GM18520 (cell line): ENCODE data around the gene IL6R.
"Not testable (repeated sequence)": the region's sequence is repeated elsewhere in the genome, so short reads cannot be mapped to it uniquely, and the experiment has no call there.

ENCODE experiments used
- ATAC-seq: cut with Tn5 transposase; IDR thresholded peaks from one replicate; pipeline ENCODE4 v1.9.1; 2021; ENCODE audit not compliant: unreplicated experiment

The IL6R gene

DNA sequence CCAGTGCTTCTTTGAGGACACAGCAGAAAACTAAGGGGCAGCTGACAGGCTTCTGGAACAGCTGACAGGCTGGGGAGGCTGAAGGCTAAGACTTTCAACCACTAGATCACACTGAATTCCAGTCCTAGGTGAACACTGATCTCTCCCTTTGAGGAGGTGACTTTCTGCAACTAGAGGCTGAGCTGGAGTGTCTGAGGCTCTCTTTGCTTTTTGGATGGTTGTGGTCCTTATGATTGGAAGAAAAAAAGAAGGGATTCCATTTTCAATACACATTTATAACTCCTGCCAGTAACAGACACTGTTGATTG lies 1.4 kb downstream of the IL6R start:
- no peak for ATAC-seq

DNA sequence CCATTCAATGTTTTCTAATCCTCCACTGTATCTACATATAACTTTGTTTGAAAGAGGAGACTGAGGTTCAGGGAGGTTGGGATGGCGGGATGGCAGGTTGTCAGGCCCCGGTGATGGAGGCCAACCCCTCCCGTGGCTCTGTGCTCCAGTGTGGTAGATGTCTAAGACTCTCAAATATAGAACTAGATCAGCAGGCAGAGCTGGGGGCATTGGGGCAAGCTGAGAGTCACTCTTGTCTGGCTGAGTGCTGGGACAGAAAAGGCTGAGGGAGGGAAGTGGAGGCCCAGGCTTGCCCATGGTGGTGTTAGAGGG lies 1.7 kb downstream of the IL6R start:
- ATAC-seq = no peak

DNA sequence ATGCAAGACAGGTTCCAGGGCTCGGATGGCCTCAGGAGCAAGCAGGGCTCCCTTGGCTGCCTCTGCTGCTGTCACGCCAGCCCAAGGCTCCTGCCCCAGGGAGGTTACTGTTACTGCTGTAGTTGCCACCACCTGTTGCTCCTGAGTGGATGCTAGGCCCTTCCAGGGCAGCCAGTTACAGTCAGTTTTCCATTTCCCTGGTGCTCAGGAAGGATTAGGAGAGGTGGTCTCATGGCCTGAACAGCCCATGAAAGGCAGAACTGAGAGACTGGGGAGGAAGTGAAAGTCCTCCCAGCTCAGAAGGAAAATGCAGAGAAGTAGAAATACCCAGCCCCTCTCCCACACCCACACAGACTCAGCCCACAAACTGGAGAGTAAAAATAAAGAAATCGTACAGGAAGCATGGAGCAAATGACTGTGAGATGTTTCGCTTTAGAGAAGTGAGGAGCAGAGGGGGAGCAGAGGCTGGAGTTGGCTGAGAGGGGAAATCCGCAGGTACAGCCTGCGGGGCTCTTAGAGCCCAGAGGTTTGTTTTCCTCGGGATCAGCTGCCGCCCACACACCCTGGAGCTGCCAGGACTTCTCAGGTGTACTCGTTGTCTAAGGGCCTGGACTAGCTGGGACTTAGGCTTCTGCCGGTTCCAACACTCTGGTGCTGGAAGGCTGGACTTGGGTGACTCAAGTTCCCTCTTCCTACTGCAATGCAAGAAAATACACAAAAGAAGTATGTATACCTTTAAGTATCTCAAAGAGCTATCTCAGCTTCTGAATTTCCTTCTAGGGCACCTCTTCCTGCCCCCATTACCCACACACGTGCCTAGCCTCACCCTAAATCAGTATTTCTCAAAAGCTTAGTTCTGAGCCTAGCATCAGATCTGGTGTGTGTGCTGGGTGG lies 2.3 kb downstream of the IL6R start:
- no peak for ATAC-seq

DNA sequence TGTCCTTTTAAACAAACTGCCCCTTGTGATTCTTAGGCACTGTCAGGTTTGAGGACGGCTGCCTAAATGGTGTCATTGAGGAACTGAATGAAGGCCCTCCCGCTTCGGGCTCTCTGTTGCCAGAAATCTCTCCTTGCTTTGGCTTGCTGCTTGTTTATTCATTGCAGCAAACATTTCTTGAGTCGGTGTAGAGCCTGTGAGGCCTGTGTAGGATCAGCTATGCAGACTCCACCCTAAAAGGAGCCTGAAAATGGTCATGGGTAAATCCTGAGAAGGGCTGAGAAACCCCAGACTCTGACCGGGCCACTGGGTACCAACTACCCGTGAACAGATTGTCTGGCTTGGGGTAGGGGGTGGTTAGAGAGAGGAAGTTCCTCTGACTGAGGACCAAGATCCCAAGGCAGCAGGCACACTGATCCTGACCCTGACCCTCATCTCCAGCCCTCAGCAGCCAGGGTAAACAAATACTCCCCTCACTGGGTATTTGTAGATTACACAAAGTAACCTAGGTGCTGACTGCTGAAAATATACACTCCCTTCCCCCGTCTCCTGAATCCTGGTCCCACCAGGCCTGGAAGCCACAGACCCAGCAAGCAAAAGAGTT lies 3.1 kb downstream of the IL6R start:
- ATAC-seq = no peak

DNA sequence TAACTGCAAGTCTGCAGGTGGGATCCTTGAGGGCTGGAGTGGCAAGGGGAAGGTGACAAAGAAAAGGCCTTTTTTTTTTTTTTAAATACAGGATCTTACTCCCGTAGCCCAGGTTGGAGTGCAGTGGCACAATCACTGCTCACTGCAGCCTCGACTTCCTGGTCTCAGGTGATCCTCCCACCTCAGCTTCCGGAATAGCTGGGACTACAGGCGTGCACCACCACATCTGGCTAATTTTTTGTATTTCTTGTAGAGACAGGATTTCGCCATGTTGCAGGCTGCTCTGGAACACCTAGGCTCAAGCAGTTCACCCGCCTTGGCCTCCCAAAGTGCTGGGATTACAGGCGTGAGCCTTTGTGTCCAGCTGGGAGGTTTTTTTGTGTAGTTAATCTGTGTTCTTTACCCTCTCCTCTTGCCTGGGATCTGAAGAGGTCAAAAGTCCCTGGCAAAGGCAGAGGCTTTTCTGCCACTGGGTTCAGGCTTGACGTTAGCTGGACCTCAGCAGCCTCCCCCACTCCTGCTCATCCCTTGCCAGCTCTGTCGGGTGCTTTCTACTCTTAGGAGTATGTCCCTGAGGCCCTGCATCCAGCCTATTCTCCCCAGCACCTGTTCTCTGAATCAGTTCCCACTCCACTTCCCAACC lies 5.2 kb downstream of the IL6R start:
- ATAC-seq = no peak

DNA sequence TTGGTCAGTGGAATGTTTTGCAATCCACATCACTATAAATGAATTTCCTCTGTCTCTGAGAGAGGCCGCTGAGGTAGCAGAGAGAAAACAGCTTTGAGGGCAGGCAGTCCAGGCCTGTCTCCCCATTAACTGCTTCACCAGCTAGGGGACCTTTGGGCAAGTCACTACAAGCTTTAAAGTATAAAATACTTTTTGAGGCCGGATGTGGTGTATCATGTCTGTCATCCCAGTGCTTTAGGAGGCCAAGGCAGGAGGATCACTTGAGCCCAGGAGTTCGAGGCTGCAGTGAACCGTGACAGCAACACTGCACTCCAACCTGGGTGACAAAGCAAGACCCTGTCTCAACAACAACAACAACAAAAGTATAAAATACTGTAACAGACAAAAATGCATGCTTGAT lies 6.4 kb downstream of the IL6R start:
- ATAC-seq = no peak

DNA sequence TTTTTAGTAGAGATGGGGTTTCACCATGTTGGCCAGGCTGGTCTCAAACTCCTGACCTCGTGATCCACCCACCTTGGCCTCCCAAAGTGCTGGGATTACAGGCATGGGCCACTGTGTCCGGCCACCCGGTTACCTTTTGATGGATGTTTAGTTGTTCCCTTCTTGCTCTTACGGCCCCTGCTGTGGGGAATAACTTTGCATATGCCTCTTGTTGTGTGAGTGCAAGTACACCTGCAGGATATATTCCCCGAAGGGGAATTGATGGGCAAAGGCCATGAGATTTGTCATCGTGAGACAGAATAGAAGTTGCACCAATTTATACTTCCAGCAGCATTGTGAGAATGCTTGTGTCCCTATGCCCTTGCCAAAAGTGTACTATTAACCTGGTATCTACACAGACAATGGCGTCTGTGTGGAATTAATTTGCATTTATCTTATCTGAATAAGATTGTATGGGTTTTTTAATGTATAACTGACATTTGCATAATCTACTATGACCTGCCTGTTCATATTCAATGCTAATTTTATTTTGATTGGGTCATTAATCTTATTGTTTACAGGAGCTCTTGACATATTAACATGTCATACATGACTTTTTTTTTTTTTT lies 8.1 kb downstream of the IL6R start:
- no peak for ATAC-seq

DNA sequence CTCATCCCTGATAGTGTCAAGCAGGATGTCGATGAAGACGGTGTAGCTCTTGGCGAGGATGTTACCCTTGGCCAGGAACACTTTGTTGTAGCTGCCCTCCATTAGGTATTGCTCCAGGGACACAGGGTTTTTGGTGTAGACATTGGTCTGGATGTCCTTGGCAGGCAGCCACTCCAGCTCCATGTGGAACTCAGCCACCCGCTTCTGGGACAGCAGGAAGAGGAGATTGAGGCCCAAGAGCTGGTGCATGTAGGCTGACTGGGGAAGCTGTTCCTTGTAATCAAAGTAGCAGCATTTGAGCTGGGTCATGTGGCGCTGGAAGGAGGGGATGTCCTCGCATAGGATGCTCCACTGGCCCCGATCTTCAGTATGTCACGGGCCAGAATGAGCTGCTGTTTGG lies 9.5 kb downstream of the IL6R start:
- no peak for ATAC-seq

DNA sequence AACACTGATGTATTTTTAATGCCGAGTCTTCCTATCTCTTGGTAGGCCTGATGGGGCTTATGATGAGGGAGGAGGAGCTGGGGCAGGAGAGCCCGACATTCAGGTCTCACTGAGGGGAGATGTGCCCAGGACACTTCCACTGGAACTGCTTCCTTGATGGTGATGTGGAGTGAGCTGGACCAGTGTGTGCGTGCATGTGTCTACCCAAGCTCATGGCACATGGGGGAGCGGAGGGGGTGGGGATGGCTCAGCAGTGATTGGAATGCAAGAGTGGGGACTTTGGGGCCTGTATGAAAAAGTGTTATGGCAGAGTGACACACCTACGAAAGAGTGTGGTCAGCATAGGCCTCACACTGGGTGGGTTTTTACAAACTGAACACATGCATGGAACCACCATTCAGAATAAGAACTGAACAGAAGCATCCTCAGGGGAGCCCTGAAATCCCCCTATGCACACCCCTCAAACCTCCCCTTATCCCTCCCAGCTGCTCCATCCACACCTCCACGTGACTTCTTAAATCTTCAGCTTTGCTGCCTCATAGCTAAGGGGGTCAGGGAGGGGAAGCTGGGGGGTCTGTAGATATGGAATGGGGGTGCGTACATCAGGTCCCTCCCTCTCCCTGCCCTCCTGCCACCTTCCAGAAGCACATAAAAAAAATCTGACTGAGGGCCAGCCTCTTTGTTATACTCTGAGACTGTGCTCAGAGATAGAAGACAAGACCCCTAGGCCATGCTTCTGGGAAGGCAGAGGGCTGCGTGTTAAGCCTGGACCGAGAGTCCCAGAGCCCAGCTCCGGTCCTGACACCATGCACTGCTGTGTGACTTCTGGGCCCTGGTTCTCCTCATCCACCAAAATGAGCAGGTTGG lies 11.6 kb downstream of the IL6R start:
- no peak for ATAC-seq

DNA sequence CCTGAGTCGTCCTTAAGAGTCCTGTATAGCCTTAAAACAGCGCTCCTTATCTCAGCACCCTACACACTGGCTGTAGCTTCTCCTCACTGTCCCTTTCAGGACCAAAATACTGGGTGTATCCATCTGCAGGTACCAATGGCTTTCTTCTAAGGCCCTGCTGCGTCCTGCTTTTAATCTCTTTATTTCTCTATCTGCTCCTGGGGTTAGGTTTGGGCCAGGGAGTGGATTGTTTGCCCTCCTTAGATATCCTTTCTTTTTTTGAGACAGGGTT lies 12.1 kb downstream of the IL6R start:
- no peak for ATAC-seq

DNA sequence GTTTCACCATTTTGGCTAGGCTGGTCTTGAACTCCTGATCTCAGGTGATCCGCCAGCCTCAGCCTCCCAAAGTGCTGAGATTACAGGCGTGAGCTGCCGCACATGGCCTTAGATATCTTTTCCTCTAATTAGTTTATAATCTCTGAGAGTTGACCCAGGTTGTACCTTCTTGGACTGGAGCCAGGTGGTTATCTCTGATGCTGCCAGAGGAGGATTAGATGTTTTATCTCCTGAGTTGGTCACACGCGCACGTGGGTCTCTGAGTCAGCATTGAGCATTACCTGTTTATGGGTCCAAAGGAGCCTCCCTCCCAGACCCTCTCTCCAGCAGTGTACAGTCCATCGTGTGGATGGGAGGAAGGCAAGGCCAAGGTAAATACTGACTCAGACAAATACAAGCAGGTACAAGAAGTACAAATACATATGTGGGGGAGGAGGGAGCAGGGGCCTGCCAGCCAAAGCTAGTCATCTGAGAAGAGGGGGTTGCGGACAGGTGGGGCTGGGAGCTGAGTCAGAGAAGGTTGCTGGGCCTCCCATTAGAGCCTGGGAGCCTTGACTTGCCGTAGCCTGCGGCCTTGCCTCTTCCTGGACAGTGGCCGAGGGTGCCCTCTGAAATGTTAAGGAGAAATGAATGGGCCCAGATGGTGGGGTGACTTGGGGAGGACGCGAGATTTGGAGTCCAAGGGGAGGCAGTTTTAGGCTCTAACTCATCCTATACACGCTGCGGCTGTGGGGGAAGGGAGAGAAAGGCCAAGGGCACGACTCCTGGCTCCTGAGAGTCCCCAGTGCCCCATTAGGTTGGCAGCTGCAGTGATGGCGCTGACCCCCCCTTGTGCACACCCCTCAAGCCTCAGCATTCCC lies 13.1 kb downstream of the IL6R start:
- no peak for ATAC-seq

DNA sequence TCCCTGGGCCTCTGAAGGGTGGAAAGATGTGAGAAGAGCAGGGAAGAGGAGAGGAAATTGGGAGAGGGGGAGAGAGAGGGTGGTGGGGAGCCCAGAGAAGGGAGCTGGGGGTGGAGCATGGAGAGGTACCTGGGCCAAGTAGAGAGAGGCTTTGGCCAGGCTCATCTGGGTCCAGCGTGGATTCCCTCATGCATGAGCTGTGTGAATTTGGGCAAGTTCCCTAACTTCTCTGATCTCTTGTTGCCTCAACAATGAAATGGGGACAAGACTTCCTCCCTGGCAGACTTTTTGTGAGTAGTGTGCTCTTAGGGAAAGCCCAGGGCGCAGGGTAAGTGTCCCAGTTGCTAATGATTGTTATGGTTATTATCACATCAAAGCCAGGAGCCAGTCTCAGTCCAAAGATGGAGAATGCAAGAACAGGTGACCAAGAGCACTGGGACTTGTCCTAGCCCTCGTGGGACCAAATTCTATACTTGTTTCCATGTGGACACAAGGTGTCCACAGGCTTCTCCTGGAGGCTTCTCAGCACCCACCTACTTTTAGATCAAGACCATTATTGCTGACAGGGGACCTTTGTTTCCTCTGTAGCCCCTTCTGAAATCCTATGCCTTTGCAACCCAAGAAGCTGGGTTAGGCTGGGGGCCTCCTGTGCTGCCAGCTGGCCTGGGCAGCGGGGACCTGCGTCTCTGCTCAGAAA lies 13.9 kb downstream of the IL6R start:
- no peak for ATAC-seq

DNA sequence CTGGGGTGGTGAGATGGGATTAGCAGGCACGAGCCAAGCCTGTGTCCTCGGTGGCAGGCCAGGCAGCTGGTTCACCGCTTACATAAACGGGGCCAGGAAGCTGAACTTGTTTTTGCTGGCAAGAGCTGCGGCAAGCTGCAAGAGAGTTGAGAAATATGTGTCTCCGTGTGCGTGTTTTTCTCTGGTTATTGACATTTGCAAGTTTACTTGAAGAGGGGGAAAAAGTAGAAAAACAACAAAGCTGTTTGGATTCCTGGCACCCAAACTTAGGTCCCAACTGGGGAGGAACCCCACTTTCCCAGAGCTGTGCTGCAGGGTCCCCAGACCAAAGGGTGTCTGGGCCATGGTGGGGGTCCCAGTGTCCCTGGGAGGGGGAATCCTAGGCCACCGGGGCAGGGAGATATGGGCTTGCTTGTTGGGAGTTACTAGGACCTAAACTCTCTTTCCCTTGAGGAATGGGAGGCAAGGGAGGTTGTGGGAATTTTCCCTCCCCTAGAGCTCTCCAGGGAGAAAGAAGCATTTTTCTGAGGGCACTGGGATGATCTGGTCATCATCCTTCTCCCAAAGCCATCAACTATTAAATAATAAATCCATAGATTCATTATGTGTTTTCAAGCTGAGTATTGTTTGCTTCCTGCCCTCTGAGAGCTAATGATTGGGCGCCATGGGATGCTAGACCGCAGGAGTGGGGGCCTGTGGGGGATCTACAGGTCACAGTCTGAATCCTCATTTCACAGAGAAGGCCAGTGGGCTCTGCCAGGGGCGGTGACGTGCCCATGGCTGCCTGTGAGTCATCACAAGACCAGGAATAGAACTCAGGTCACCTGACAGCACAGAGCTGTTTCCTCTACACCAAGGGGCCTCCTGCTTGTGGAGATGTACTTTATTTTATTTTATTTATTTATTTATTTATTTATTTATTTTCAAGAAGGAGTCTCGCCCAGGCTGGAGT lies 14.8 kb downstream of the IL6R start:
- no peak for ATAC-seq

DNA sequence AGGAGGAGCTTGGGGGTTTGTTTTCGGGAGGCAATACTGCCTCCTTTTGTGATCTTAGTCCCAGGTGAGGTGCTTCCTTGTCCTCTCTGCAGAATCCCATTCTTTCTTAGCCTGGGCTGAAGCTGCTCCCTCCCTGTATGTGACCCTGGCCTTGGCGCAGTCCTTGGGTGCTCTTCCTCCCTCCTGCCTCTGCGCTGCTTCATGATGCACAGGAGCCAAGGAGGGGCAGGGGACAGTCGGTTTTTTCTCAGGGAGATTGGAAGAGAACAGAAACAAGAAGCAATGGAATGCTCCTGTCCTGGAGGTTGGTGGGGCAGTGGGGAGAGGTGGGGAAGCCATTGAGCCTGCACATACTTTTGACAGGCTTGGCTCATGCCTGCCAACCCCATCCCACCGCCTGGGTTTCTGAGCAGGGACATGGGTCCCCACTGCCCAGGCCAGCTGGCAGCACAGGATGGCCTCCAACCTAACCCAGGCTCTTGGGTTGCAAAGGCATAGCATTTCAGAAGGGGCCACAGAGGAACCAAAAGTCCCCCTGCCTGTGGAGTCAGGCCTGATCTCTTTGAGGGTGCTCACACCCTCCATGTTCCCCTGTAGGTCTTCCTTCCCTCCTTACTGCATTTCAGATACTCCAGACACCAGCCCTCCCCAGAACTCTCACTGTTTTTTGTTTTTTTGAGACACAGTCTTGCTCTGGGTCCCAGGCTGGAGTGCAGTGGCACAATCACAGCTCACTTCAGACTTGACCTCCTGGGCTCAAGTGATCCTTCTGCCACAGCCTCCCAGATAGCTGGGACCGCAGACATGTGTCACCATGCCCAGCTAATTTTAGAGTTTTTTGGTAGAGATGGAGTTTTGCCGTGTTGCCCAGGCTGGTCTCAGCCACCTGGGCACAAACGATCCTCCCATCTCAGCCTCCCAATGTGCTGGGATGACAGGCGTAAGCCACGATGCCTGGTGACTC lies 16.1 kb downstream of the IL6R start:
- ATAC-seq = no peak

DNA sequence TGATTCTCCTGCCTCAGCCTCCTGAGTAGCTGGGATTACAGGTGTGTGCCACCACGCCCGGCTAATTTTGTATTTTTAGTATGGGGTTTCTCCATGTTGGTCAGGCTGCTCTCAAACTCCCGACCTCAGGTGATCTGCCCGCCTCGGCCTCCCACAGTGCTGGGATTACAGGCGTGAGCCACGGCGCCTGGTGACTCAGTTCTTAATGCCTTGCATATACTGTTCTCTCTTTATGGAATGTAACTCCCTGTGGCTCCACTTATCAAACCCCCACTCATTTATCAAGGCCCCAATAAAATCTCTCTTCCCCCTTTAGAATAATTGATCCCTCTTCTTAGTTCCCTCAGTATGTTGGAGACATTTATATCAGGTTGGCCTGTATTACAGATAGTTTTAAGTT lies 16.9 kb downstream of the IL6R start:
- not testable (repeated sequence) for ATAC-seq

DNA sequence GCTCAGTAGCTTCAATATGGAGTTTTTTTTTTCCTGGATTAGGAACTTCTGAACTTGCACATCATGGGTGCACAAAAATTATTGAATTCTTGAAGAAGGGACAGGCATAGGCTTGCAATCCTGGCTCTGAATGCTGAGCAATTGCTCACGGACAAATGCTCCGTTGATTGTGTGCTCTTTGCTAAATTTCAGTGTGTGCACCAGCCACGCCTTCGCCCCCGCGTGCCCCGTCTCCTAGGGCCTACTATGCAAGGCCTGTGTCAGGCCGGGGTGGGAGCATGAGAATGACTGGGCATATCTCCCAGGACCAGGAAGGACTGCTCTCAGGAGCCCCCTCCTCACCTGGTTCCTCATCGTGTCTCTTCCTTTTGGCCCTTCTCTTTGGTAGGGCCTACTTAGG lies 17.4 kb downstream of the IL6R start:
- ATAC-seq = no peak

DNA sequence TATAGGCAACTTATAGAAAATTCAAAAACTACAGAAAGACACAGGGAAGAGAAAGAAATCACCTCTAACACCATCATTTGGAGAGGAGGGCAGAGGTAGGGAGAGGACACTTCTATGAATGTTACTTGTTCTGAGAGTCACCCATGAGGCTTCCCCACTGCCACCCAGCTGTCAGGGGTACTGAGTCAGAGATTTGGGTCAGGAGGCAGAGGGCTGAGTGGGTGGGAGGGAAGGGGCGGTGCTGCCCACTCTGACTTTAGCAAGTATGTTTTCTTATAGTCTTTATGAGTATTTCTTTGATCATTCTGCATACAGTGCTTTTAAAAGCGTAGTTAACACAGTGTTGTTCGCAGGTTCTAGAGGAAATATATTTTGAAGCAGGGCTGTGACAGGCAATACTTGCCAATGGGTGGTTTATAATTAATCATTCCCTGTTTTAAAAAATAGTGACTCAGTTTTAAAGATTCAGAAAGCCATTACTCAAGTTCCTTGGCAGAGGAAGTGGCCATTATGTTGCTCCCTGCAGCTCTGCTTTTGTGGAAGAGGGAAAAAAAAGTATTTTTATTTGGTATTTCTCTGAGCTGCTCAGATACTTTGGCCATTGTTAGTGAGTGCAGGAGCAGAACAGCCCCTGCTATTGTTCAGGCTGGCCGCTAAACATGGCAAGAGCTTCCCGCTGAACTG lies 18.3 kb downstream of the IL6R start:
- ATAC-seq = no peak
